PFSK-1 (cell line): ENCODE data around the gene DUOX2.

Experiments used
- FOXP2 ChIP-seq: optimal IDR thresholded peaks from 2 replicates; pipeline ENCODE3; 2011; ENCODE audit warnings: borderline replicate concordance, control low read depth, inconsistent platforms; ENCODE audit not compliant: insufficient read depth; ENCODE audit errors: extremely low read length, extremely low read depth
- POLR2AphosphoS5 ChIP-seq: IDR thresholded peaks from 2 replicates; pipeline ENCODE4 v1.6.1; 2012; ENCODE audit warnings: low read depth, mild to moderate bottlenecking, control low read depth, low read length, moderate library complexity
- SIN3A ChIP-seq: IDR thresholded peaks from 2 replicates; pipeline ENCODE4 v1.6.1; 2012; ENCODE audit warnings: mild to moderate bottlenecking, low read length, moderate library complexity, borderline replicate concordance; ENCODE audit not compliant: insufficient read depth
- TAF1 ChIP-seq: IDR thresholded peaks from 2 replicates; pipeline ENCODE4 v1.6.1; 2012; ENCODE audit warnings: low read length, control low read depth, borderline replicate concordance; ENCODE audit not compliant: insufficient read depth
- TF ChIP-seq, protein P1 (sequence below), 2 experiments: IDR thresholded peaks; 2 replicates each; pipeline versions ENCODE4 v1.6.1 to v1.8.0; 2011 to 2012; ENCODE audit warnings: low read depth in 2 of 2, low read length in 2 of 2, control low read depth in 1 of 2, inconsistent platforms in 1 of 2, mild to moderate bottlenecking in 1 of 2, moderate library complexity in 1 of 2; ENCODE audit not compliant: insufficient read depth in 1 of 2

The DUOX2 gene

DNA sequence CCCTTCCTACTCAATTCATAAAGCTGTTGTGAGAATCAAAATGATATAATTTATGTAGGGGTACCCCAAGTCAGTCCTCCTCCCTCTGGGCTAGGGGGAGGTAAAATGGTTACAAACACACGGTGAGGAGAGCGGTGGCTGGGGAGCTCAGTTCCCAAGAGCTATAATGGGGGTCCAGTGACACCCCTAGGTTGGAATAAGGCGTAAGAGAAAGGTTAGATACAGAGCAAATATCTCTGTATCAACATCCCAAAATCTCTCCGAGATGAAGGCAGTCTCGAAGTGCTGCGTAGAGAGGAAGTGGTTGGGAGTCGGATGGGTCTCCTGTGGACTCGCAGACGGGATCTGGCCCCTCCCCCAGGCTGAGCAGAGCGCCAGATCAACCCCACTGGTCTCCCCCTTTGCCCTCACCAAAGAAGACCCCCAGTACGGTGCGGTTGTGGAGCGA is 1.8 kb downstream of the DUOX2 start:
- TF ChIP-seq FOXP2 = no peak
- no peak for TF ChIP-seq TAF1
- TF ChIP-seq SIN3A = no peak
- TF ChIP-seq POLR2AphosphoS5 = no peak
- TF ChIP-seq, protein P1, sequence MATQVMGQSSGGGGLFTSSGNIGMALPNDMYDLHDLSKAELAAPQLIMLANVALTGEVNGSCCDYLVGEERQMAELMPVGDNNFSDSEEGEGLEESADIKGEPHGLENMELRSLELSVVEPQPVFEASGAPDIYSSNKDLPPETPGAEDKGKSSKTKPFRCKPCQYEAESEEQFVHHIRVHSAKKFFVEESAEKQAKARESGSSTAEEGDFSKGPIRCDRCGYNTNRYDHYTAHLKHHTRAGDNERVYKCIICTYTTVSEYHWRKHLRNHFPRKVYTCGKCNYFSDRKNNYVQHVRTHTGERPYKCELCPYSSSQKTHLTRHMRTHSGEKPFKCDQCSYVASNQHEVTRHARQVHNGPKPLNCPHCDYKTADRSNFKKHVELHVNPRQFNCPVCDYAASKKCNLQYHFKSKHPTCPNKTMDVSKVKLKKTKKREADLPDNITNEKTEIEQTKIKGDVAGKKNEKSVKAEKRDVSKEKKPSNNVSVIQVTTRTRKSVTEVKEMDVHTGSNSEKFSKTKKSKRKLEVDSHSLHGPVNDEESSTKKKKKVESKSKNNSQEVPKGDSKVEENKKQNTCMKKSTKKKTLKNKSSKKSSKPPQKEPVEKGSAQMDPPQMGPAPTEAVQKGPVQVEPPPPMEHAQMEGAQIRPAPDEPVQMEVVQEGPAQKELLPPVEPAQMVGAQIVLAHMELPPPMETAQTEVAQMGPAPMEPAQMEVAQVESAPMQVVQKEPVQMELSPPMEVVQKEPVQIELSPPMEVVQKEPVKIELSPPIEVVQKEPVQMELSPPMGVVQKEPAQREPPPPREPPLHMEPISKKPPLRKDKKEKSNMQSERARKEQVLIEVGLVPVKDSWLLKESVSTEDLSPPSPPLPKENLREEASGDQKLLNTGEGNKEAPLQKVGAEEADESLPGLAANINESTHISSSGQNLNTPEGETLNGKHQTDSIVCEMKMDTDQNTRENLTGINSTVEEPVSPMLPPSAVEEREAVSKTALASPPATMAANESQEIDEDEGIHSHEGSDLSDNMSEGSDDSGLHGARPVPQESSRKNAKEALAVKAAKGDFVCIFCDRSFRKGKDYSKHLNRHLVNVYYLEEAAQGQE (IDR thresholded peaks at IDR 0.05; ENCODE audit: insufficient read depth in 1 of 2, low read depth in 2 of 2, low read length in 2 of 2) = no peak

DNA sequence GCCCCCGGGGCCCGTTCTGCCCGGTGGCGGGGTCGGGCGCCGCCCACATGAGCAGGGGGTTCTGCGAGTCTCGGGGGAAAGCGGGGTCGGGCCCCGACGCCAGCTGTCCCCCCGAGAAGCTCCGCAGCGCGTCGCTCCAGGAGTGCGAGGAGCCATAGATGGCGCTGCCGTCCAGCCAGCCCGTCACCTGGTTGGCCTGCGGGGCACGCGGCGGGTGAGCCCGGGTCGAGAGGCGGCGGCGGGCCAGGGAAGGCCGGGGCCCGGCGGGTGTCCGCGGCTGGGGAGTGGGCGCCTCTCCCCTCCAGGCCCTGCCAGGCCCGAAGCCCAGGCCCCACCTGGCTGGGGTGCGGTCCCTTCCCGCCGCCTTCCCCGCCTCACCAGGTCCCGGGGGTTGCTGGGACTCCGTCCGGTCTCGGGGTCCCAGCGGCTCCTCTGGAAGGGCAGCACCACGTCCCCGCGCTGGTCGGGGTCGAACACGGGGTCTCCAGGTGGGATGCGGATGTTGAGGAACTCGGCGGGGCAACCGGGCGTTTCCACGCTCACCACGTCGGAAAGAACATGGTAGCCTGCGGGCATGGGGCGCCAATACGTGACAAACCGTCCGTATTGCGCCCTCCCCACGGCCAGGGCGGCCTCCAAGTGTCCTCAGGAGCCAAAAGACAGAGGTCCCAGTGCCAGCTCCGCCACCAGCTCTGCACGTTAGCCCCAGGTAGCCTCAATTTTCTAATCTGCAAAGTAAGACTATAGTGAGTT is 2.4 kb downstream of the DUOX2 start:
- TF ChIP-seq FOXP2 (no peak), SIN3A (no peak), POLR2AphosphoS5 (no peak), TAF1 (no peak)
- TF ChIP-seq, protein P1 (IDR thresholded peaks at IDR 0.05; ENCODE audit: insufficient read depth in 1 of 2, low read depth in 2 of 2, low read length in 2 of 2) = no peak

DNA sequence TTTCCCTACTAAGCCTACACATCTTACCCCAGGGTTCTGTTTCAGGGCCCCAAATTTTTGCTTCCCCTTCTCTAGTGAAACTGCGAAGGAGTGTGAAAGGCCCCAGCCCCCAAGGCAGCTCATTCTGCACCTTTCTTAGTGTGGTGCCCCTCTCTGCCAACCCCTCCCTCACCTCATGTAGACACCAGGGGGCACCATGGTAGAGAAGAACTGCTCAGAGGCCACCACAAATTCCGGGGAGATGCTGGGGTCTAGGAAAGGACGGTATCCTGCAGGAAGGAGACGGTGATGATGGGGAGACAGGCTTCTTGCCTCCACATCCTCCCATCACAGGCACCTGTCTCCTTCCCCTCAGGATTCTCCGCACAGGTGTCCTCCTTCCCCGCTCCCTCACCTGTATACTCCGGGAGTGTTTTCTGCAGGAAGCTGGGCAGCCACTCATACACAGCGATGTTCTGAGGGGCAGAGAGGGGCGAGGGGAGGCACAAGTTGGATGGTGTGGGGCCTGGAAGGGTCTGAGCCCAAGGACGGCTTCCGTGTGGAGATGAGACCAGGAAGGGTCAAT is 3.6 kb downstream of the DUOX2 start:
- TF ChIP-seq SIN3A (no peak), POLR2AphosphoS5 (no peak), TAF1 (no peak), FOXP2 (no peak)
- TF ChIP-seq, protein P1 (IDR thresholded peaks at IDR 0.05; ENCODE audit: insufficient read depth in 1 of 2, low read depth in 2 of 2, low read length in 2 of 2) = no peak

DNA sequence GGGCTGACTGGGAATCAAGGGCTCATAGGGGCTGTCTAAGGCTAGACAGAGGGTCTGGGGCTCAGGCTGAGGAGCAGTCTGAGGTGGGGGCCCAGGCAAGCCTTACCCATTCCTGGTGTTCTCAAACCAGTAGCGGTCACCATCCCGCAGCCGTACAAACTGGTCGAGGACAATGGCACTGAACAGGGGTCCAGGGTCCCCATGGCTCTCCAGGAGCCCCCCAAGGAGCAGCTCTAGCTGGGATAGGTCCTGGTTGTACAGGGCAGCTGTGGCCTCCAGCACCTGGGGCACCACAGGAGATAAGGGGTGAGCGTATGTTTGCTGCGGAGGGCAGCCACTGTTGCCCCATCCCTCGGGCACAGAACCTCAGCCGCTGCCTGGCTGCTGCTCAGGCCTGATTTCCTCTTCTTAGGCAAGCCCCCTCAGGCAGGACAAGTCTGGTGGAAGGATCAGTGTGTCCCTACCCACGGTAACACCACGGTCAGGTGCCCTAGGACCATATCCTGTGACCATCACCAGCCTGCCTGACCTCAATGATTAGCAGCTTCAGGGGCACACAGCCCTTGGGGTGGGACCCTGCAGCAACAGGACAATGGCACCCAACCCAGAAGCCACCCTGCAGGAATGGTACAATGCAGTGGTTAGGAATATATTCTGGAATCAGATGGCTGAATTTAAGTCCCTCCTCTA is 5.9 kb downstream of the DUOX2 start:
- TF ChIP-seq FOXP2 (no peak), POLR2AphosphoS5 (no peak), SIN3A (no peak), TAF1 (no peak)
- TF ChIP-seq, protein P1 (IDR thresholded peaks at IDR 0.05; ENCODE audit: insufficient read depth in 1 of 2, low read depth in 2 of 2, low read length in 2 of 2) = no peak
